Measurements from ENCODE around the gene TMEM255A. TPM values are rescaled to one million over a fixed set of nuclear protein-coding genes. Genes with fewer than 3 reads are reported as not detected.

TMEM255A gene
- total RNA-seq, 1 experiment from 2014 or later = not detected

- no peak overlapping the region for H2AFZ ChIP-seq (ENCODE audit: low read length)
- H3K9me3 ChIP-seq (ENCODE audit: low read length) = no peaks in the 10 kb centered on the region
- H3F3A ChIP-seq (ENCODE audit: low read length, unreplicated experiment) = no peaks in the 10 kb centered on the region
- TF ChIP-seq EZH2 (IDR thresholded peaks at IDR 0.05; ENCODE audit: low read length, unreplicated experiment) (no peak), CTCF (conservative IDR thresholded peaks at IDR 0.05; ENCODE audit: low read depth, low read length) (no peak), EZH2phosphoT487 (IDR thresholded peaks at IDR 0.05; ENCODE audit: borderline replicate concordance, low read length) (no peak)
- H4K20me1 ChIP-seq (ENCODE audit: low read length) = no peaks in the 10 kb centered on the region
- intact Hi-C loops (cut with micrococcal nuclease) = no loop called here
- H3K27me3 ChIP-seq (ENCODE audit: low read length) = no peaks in the 10 kb centered on the region
- no peak for ATAC-seq
- no TSS peak for BruUV-seq (replicated peaks)
- POLR2A ChIA-PET (ENCODE audit: unreplicated experiment) = no interaction called here
- no peaks in the 10 kb centered on the region for H3K4me1 ChIP-seq (ENCODE audit: insufficient read depth, low read length)
- H3K4me2 ChIP-seq (ENCODE audit: low read length) = no peak overlapping the region
- no peaks in the 10 kb centered on the region for H3K9me2 ChIP-seq (replicated peaks; ENCODE audit: low read length)
- H3K4me3 ChIP-seq (ENCODE audit: low read length) = no peak overlapping the region
- H3K9ac ChIP-seq (ENCODE audit: low read length) = no peak overlapping the region
- no peaks in the 10 kb centered on the region for H3K36me3 ChIP-seq (ENCODE audit: low read depth, low read length)
- DNase-seq = no peak
- CTCF ChIA-PET = no interaction called here
- H3K79me2 ChIP-seq (ENCODE audit: low read length) = no peaks in the 10 kb centered on the region
- H3K27ac ChIP-seq (ENCODE audit: low read length) = no peak overlapping the region
Observed at GRCh38 chrX:120290107-120290506, 21.2 kb downstream of the TMEM255A start.

- H3K36me3 ChIP-seq (ENCODE audit: low read depth, low read length) = no peaks in the 10 kb centered on the region
- ChIA-PET POLR2A (ENCODE audit: unreplicated experiment) (no interaction called here), CTCF (no interaction called here)
- no peak overlapping the region for H2AFZ ChIP-seq (ENCODE audit: low read length)
- no peaks in the 10 kb centered on the region for H4K20me1 ChIP-seq (ENCODE audit: low read length)
- no peaks in the 10 kb centered on the region for H3K4me1 ChIP-seq (ENCODE audit: insufficient read depth, low read length)
- intact Hi-C loops (cut with micrococcal nuclease) = no loop called here
- BruUV-seq (replicated peaks) = no TSS peak
- H3K27ac ChIP-seq (ENCODE audit: low read length) = no peak overlapping the region
- ATAC-seq (no peak), DNase-seq (no peak)
- H3K27me3 ChIP-seq (ENCODE audit: low read length) = no peaks in the 10 kb centered on the region
- no peak overlapping the region for H3K4me3 ChIP-seq (ENCODE audit: low read length)
- no peak overlapping the region for H3K9ac ChIP-seq (ENCODE audit: low read length)
- no peaks in the 10 kb centered on the region for H3K9me3 ChIP-seq (ENCODE audit: low read length)
- TF ChIP-seq EZH2 (IDR thresholded peaks at IDR 0.05; ENCODE audit: low read length, unreplicated experiment) (no peak), EZH2phosphoT487 (IDR thresholded peaks at IDR 0.05; ENCODE audit: borderline replicate concordance, low read length) (no peak), CTCF (conservative IDR thresholded peaks at IDR 0.05; ENCODE audit: low read depth, low read length) (no peak)
- no peak overlapping the region for H3K4me2 ChIP-seq (ENCODE audit: low read length)
- no peaks in the 10 kb centered on the region for H3K79me2 ChIP-seq (ENCODE audit: low read length)
- H3K9me2 ChIP-seq (replicated peaks; ENCODE audit: low read length) = no peaks in the 10 kb centered on the region
- no peaks in the 10 kb centered on the region for H3F3A ChIP-seq (ENCODE audit: low read length, unreplicated experiment)
Observed at GRCh38 chrX:120287513-120288112, 23.6 kb downstream of the TMEM255A start.

DNA sequence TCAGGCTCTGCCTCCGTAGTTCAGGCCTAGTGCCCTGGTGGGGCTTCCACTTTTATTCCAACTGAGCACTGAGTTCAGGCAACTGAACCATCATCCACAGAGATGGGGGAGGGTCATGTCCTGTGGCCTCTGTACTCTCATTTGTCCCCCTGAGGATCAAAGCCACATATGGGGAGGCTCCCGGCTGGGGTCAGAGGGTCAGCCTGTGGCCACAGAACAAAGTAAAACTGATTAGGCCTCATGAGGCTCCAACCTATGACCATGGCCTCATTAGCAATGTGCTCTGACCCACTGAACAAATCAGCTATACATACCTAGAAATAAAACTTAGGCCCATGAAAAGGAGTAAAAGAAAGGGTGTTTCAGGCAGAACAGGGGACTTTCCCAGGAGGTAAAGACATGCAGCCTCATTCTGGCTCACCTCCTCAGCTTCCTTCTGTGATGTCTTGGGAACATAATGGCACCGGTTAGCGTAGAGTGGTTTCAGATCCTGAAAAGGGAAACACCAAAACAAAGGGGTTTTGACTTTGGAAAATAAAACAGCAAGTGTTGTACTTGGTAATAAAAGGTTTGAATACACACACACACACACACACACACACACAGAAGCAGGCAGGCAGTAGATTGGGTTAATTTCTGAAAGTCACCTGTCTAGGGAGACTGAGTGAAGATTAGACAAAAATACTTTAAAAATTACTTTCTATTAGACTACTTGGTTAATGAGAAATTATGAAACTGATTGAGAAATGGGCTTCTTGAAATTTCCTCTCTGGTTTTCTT, 24.3 kb downstream of the TMEM255A start:
- H3K9me2 ChIP-seq (replicated peaks; ENCODE audit: low read length) = no peaks in the 10 kb centered on the region
- H4K20me1 ChIP-seq (ENCODE audit: low read length) = no peaks in the 10 kb centered on the region
- no peak overlapping the region for H3K9ac ChIP-seq (ENCODE audit: low read length)
- no peaks in the 10 kb centered on the region for H3F3A ChIP-seq (ENCODE audit: low read length, unreplicated experiment)
- H3K4me2 ChIP-seq (ENCODE audit: low read length) = no peak overlapping the region
- H3K27ac ChIP-seq (ENCODE audit: low read length) = no peak overlapping the region
- TF ChIP-seq EZH2 (IDR thresholded peaks at IDR 0.05; ENCODE audit: low read length, unreplicated experiment) (no peak), CTCF (conservative IDR thresholded peaks at IDR 0.05; ENCODE audit: low read depth, low read length) (no peak), EZH2phosphoT487 (IDR thresholded peaks at IDR 0.05; ENCODE audit: borderline replicate concordance, low read length) (no peak)
- intact Hi-C loops (cut with micrococcal nuclease) = no loop called here
- POLR2A ChIA-PET (ENCODE audit: unreplicated experiment) = no interaction called here
- BruUV-seq (replicated peaks) = no TSS peak
- DNase-seq = no peak
- CTCF ChIA-PET = no interaction called here
- no peaks in the 10 kb centered on the region for H3K4me1 ChIP-seq (ENCODE audit: insufficient read depth, low read length)
- no peaks in the 10 kb centered on the region for H3K79me2 ChIP-seq (ENCODE audit: low read length)
- H3K27me3 ChIP-seq (ENCODE audit: low read length) = no peaks in the 10 kb centered on the region
- H3K36me3 ChIP-seq (ENCODE audit: low read depth, low read length) = no peaks in the 10 kb centered on the region
- no peak overlapping the region for H2AFZ ChIP-seq (ENCODE audit: low read length)
- ATAC-seq = no peak
- H3K4me3 ChIP-seq (ENCODE audit: low read length) = no peak overlapping the region
- no peaks in the 10 kb centered on the region for H3K9me3 ChIP-seq (ENCODE audit: low read length)
